ENCODE measurements around the gene SPAG17.

GRCh38 chr1:118049981-118050380 lies 135.0 kb downstream of the SPAG17 start:
- TF ChIP-seq CTCF (IDR thresholded peaks at IDR 0.05) (no peak), POLR2A (IDR thresholded peaks at IDR 0.05) (no peak)

Data from body of pancreas (tissue), 4 donors.